ENCODE results near the gene SYCE3.

DNA sequence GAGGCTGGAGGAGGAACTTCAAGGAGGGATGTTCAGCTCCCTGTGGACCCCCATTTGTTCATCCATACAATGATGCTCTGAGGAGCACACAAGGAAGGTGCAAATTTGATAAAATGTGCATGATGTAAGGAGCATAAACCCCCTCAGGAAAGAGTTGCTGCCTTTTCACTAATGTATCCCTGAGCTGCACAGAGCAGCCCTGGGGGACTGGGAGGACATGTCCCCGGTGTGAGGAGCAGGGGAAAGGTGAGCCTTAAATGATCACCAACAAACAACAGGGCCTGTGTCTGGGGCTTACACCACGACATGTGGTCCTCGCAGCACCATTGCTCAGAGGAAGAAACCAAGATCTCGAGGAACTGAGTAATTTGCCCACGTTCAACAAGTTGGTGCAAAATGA, 34.4 kb upstream of the SYCE3 start:
- no peak for TF ChIP-seq GABPA (IDR thresholded peaks at IDR 0.05; ENCODE audit: low read depth)
- TF ChIP-seq, protein P1, sequence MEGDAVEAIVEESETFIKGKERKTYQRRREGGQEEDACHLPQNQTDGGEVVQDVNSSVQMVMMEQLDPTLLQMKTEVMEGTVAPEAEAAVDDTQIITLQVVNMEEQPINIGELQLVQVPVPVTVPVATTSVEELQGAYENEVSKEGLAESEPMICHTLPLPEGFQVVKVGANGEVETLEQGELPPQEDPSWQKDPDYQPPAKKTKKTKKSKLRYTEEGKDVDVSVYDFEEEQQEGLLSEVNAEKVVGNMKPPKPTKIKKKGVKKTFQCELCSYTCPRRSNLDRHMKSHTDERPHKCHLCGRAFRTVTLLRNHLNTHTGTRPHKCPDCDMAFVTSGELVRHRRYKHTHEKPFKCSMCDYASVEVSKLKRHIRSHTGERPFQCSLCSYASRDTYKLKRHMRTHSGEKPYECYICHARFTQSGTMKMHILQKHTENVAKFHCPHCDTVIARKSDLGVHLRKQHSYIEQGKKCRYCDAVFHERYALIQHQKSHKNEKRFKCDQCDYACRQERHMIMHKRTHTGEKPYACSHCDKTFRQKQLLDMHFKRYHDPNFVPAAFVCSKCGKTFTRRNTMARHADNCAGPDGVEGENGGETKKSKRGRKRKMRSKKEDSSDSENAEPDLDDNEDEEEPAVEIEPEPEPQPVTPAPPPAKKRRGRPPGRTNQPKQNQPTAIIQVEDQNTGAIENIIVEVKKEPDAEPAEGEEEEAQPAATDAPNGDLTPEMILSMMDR (IDR thresholded peaks at IDR 0.05), result no peak
- TF ChIP-seq NFIC (IDR thresholded peaks at IDR 0.05; ENCODE audit: borderline replicate concordance), result no peak
- TF ChIP-seq EP300 (IDR thresholded peaks at IDR 0.05; ENCODE audit: borderline replicate concordance in 1 of 2, low read depth in 1 of 2, low read length in 1 of 2), result no peak
- no peak for TF ChIP-seq YY1 (IDR thresholded peaks at IDR 0.05; ENCODE audit: low read depth)
- no peak for TF ChIP-seq EZH2phosphoT487 (IDR thresholded peaks at IDR 0.05; ENCODE audit: borderline replicate concordance, low read depth)
- TF ChIP-seq TEAD4 (IDR thresholded peaks at IDR 0.05; ENCODE audit: borderline replicate concordance, insufficient read depth), result no peak
- TF ChIP-seq POLR2AphosphoS5 (IDR thresholded peaks at IDR 0.05; ENCODE audit: low read depth, low read length), result no peak
- no peak for TF ChIP-seq RAD21 (IDR thresholded peaks at IDR 0.05; ENCODE audit: low read length)
- no peak for TF ChIP-seq GATA2 (CRISPR knock-in tag; IDR thresholded peaks at IDR 0.05)
- TF ChIP-seq, protein P2, sequence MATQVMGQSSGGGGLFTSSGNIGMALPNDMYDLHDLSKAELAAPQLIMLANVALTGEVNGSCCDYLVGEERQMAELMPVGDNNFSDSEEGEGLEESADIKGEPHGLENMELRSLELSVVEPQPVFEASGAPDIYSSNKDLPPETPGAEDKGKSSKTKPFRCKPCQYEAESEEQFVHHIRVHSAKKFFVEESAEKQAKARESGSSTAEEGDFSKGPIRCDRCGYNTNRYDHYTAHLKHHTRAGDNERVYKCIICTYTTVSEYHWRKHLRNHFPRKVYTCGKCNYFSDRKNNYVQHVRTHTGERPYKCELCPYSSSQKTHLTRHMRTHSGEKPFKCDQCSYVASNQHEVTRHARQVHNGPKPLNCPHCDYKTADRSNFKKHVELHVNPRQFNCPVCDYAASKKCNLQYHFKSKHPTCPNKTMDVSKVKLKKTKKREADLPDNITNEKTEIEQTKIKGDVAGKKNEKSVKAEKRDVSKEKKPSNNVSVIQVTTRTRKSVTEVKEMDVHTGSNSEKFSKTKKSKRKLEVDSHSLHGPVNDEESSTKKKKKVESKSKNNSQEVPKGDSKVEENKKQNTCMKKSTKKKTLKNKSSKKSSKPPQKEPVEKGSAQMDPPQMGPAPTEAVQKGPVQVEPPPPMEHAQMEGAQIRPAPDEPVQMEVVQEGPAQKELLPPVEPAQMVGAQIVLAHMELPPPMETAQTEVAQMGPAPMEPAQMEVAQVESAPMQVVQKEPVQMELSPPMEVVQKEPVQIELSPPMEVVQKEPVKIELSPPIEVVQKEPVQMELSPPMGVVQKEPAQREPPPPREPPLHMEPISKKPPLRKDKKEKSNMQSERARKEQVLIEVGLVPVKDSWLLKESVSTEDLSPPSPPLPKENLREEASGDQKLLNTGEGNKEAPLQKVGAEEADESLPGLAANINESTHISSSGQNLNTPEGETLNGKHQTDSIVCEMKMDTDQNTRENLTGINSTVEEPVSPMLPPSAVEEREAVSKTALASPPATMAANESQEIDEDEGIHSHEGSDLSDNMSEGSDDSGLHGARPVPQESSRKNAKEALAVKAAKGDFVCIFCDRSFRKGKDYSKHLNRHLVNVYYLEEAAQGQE (IDR thresholded peaks at IDR 0.05; ENCODE audit: low read depth, low read length), result no peak
- no peak for TF ChIP-seq FOXM1 (IDR thresholded peaks at IDR 0.05; ENCODE audit: low read depth)
